HG02884 (cell line): ENCODE measurements around the gene SGF29.
"Not testable (repeated sequence)": the region's sequence is repeated elsewhere in the genome, so short reads cannot be mapped to it uniquely, and the experiment has no call there.

ENCODE experiments used
- ATAC-seq: cut with Tn5 transposase; IDR thresholded peaks from one replicate; pipeline ENCODE4 v1.9.1; 2021; ENCODE audit warnings: mild to moderate bottlenecking, moderate library complexity; ENCODE audit not compliant: unreplicated experiment

SGF29 gene

GRCh38 chr16:28609631-28610594 lies 56.2 kb downstream of the SGF29 start, which contains the start of gene SULT1A1:
Gene SULT1A1 (minus strand): TSS chr16:28610044. CDS start chr16:28608855, 1,189 bp downstream.
- no peak for ATAC-seq

DNA sequence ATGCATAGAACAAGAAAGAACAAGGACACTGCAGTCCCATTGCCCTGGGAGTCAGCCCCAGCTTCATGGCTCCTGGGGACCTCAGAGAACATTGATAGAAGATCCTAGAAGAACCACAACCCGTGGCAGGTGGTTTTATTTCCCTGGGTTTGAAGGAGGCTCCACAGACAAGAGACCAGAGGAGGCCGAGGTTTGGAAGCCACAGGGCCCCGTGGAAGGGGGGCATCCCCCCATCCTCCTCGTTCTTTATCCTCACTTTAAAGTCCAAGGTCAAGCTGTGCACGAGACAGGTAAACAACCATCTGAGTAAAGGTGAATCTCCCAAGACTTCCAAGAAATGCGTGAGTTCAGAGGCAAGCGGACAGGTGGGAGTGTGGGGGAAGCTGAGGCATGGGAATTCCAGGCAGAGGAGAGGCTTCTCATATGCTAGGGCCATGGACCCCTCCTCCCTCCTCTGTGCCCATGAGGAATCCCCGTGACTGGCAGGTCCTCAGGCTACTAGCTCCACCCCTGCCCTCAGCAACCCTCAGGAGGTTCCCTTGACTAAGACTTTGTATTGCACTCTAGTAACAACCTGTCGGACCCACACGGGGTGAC lies 57.0 kb downstream of the SGF29 start:
- ATAC-seq = no peak

GRCh38 chr16:28612359-28613280 lies 58.9 kb downstream of the SGF29 start:
- not testable (repeated sequence) for ATAC-seq

DNA sequence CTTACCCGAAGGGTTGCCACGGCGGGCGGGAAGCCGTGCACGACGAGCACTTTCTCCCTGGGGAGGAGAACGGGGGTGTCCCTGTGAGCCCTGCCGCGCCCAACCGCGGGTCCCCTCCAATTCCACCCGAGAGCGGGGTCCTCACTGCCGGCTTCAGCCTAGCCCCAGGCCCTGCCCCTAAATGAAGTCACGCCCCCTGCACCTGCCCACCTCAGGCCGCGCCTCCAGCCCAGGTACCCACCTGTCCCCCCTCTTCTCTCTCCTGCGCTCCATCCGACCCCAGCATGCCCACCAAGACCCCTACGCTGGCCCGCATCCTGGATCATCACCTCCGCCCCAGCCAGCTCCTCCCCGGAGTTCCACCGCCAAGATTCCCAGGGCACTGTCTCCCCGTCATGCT lies 60.2 kb downstream of the SGF29 start:
- not testable (repeated sequence) for ATAC-seq

- ATAC-seq = not testable (repeated sequence)
These were observed 60.8 kb downstream of the SGF29 start for GRCh38 chr16:28614561-28614960.

- ATAC-seq = not testable (repeated sequence)
These were observed 61.9 kb downstream of the SGF29 start for GRCh38 chr16:28615486-28616223.

GRCh38 chr16:28616224-28616577 lies 62.5 kb downstream of the SGF29 start:
- ATAC-seq = not testable (repeated sequence)

DNA sequence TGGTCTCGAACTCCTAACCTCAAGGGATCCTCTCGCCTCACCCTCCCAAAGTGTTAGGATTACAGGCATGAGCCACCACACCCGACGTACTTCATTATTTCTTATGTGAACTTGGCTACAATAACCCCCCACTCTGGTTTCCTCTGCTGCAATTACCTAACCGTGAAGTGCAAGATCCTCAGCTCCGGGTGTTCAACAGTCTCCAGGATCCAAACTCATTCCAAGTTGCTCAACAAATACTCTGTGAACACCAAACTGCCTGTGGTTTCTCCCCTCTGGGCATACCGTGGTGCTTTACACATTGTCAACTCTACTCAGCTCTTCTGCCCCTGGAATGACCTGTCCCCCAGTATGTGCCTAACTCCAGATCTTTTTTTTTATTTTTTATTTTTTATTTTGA lies 62.9 kb downstream of the SGF29 start:
- ATAC-seq = no peak

DNA sequence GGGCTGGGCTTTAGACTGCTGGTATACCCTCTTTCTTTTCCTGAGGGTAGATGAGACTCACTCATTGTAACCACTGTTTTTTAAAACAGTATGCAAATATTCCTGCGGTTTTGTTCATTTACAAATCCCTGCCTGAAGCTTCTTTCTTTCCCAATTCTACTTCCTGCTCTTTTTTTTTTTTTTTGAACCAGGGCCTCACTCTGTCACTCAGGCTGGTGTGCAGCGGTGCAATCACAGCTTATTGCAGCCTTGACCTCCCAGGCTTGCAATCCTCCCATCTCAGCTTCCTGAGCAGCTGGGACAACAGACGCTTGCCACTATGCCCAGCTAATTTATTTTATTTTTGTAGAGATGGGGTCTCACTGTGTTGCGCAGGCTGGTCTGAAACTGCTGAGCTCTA lies 64.2 kb downstream of the SGF29 start:
- ATAC-seq = no peak

DNA sequence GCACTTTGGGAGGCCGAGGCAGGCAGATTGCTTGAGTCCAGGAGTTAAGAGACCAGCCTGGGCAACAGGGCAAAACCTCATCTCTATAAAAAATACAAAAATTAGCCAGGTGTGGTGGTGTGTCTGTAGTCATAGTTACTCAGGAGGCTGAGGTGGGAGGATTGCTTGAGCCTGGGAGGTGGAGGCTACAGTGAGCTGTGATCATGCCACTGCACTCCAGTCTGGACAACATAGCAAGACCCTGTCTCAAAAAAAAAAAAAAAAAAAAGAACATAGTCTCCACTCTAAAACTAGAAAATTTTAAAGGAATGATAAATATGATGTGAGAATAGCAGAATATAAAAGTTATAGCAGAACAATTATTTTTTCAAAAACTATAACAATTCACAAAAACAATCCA lies 66.6 kb downstream of the SGF29 start:
- ATAC-seq = not testable (repeated sequence)

DNA sequence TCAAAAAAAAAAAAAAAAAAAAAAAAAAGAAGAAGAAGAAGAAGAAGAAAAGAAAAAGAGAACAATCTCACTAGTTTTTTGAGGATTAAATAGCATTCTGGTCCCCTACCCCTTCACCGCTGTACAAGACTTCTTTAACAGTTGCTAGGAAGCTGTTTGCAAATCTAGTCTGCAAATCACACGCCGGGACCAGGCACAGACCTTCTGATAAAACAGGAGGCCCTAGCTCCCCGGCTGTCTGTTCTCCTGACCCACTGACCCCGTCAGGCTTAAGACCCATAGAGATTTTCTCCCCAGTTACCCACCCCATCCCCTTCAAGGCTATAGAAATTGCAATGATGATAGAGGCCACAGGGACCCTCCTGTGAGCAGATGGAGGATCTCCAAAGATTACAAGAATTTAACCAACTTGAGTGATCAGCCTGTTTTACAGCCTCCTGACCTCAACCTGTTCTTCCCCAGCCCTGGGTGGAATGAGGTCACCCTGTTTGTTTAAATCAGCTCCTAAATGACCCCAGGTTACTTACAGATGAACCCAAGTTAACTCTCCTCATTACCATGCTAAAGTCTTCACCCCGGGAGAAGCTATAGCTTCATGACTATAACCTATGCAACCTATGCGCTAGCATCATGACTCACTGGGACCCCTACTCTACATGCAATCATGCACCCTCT lies 67.9 kb downstream of the SGF29 start:
- ATAC-seq = no peak

DNA sequence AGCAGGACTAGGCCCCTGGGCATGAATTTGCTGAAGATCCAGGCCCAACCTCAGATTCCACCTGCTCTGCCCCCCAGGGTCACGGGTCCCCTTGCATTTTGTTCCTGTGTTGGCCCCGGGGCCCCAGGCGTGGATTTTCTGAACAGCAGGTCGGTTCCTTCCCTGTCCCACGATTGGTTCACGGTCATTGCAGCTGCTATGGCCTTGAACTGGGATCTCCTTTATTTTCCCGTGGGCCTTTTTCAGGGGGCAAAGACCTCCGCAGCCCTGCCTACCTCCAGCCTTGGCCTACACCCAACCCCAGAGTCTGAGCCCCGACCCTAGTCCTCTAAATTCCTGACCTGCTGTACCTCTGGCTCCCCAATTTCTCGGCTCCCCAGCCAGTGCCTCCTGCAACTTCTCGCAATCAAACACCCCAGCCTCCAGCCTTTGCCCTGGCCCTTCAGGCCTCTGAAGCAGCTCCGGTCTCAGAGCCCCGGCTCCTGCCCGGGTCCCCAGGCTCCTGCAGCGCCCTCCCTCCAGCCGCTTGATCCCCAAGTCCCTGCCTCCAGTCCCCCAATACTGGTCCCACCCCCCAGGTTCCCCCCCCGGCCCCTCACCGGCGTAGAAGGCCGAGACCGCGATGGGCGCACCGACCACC lies 68.9 kb downstream of the SGF29 start:
- not testable (repeated sequence) for ATAC-seq

DNA sequence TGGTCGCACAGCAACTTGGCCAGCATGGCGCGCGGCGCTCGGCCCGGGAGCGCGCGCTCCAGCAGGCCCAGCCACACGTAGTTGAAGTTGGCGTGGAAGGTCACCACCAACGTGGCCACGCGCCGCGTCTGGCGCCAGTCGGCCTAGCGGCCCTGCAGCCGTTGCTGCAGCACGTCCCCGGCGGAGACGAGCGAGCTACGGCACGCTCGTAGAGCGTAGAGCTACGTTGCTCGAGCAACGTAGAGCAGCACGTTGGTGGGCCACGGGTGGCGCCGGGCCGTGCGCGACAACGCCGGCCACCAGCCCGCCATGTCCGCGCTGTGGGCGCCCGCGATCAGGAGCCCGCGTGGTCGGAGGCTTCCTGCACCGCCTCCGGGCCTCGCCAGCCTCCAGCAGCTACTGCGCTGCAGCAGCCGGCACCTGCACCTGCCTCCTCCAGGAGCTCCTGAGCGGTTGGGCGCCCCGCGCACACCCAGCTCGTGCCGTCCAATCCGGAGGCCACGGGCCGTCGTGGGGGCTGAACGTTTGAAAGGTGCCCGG lies 69.5 kb downstream of the SGF29 start:
- ATAC-seq = no peak

DNA sequence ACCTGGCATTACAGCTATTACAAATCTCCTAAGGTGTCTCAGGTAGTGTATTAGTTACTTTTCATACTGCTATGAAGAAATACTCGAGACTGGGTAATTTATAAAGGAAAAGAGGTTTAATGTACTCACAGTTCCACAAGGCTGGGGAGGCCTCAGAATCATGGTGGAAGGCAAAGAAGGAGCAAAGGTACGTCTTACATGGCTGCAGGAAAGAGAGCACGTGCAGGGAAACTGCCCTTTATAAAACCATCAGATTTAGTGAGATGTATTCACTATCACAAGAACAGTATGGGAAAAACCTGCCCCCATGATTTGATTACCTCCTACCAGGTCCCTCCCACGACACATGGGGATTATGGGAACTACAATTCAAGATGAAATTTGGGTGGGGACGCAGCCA lies 77.2 kb downstream of the SGF29 start:
- ATAC-seq = not testable (repeated sequence)

GRCh38 chr16:28636093-28636823 lies 82.5 kb downstream of the SGF29 start:
- ATAC-seq = not testable (repeated sequence)

DNA sequence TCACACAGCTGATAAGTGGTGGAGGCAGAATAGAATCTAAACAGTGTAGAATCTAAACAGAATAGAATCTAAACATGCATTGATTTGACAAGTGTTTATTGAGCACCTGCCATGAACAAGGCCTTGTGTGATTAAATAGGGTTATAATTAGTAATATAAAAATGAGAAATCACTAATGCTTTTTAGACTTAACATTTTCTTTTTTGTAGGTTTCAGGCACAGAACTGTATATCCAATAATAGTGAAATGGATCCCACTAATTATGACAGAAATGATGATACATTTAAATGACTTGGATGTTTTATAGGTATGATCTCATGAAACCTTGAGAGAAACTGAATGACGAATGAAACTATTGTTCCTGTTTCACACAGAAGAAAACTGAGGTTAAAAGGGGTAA lies 84.0 kb downstream of the SGF29 start, which contains the start of gene NPIPB8:
Gene NPIPB8 (plus strand): TSS at position 301 of the 400 bp plus-strand sequence. CDS start 296 bp downstream, outside the sequence.
- ATAC-seq = not testable (repeated sequence)

- not testable (repeated sequence) for ATAC-seq
These were observed 84.6 kb downstream of the SGF29 start for GRCh38 chr16:28638359-28638758.

DNA sequence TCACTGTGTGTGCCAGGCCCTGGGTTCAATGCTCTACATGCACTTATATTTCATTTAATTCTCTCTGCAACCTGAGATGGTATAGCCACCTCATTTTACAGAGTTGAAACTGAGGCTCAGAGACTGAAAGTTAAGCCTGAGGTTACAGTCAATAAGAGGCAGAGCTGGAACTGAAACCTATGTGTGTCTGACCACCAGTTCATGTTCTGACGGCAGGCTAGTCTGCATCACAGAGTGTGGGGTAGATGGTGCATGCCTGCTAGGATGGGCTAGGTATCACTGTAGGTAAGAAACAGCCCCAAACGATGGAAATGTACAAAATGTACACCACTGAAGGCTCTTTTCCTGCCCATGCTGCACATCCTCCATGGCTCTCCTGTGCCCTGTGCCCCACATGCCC lies 86.2 kb downstream of the SGF29 start:
- not testable (repeated sequence) for ATAC-seq
